Endothelial cell of umbilical vein (primary cell): ENCODE results near the gene CUX1. TPM values are rescaled to one million over a fixed set of nuclear protein-coding genes. Genes with fewer than 3 reads are reported as not detected.

Experiments
- Bru-seq: library from RNA; stranded (reverse); fragments of 400-500 nt; gene quantifications from one replicate; lab custom pipeline; 2021; lab: Mats Ljungman, UMichigan
- BruChase-seq, 2 experiments: library from RNA; stranded (reverse); fragments of 400-500 nt; gene quantifications; one replicate each; lab custom pipeline; 2021; lab: Mats Ljungman, UMichigan
- BruUV-seq: library from RNA; stranded (reverse); fragments of 400-500 nt; replicated peaks from 2 replicates; lab custom pipeline; 2021; lab: Mats Ljungman, UMichigan
- CTCF ChIA-PET: fragments of 300-600, 350-600 bp; sonication (Branson Sonifier 250); formaldehyde crosslinking; loops from one replicate; lab custom pipeline; 2021; ENCODE audit warnings: antibody characterized with exemption, inconsistent platforms; lab: Charles Lee
- POLR2A ChIA-PET: fragments of 300-600, 350-600 bp; sonication (Branson Sonifier 250); formaldehyde crosslinking; loops from one replicate; lab custom pipeline; 2021; ENCODE audit warnings: antibody characterized with exemption, inconsistent platforms; lab: Charles Lee
- DNase-seq: peaks from one replicate; pipeline ENCODE4 v3.0.0-alpha.2; 2011; ENCODE audit warnings: low read depth, low spot score
- FAIRE-seq: peaks from 2 replicates; lab custom pipeline; 2011; peaks lifted over from hg19 to GRCh38; lab: Jason Lieb, UNC
- H2AFZ ChIP-seq: 2 replicates; pipeline ENCODE4 v1.6.0; 2012; ENCODE audit warnings: low read depth, low read length, control low read depth, inconsistent platforms
- H3K27ac ChIP-seq: 2 replicates; pipeline ENCODE4 v1.5.1; 2011; ENCODE audit warnings: low read depth, mild to moderate bottlenecking, control low read depth, low read length, moderate library complexity; ENCODE audit not compliant: insufficient read depth
- H3K27me3 ChIP-seq, 2 experiments: 2 replicates each; pipeline versions ENCODE4 v1.6.0 to v1.6.1; 2011; ENCODE audit warnings: low read length in 2 of 2, mixed read lengths in 1 of 2; ENCODE audit not compliant: control insufficient read depth in 2 of 2, insufficient read depth in 2 of 2
- H3K36me3 ChIP-seq, 2 experiments: 2 replicates in 1 of 2; 3 replicates in 1 of 2; pipeline ENCODE4 v1.5.1; 2011; ENCODE audit warnings: low read length in 2 of 2, mild to moderate bottlenecking in 1 of 2, moderate library complexity in 1 of 2; ENCODE audit not compliant: control insufficient read depth in 2 of 2, insufficient read depth in 2 of 2; ENCODE audit errors: extremely low read depth in 1 of 2
- H3K4me1 ChIP-seq: 3 replicates; pipeline ENCODE4 v1.5.1; 2011; ENCODE audit warnings: mild to moderate bottlenecking, low read length; ENCODE audit not compliant: control insufficient read depth, insufficient read depth; ENCODE audit errors: extremely low read depth
- H3K4me2 ChIP-seq: 2 replicates; pipeline ENCODE4 v1.6.1; 2011; ENCODE audit warnings: low read length, control low read depth, mixed read lengths; ENCODE audit not compliant: insufficient read depth
- H3K4me3 ChIP-seq, 3 experiments: fragments of 200-600 bp in 1 of 3; sonication (generic), shearing (Covaris generic) in 1 of 3; replicated peaks in 1 of 3; 2 replicates each; pipeline ENCODE4 v1.5.1; 2011 to 2016; ENCODE audit warnings: control low read depth in 3 of 3, low read length in 3 of 3, mild to moderate bottlenecking in 2 of 3, inconsistent platforms in 1 of 3, low read depth in 1 of 3, moderate library complexity in 1 of 3; ENCODE audit not compliant: insufficient read depth in 1 of 3
- H3K79me2 ChIP-seq: 2 replicates; pipeline ENCODE4 v1.6.0; 2012; ENCODE audit warnings: low read length, inconsistent platforms; ENCODE audit not compliant: control insufficient read depth, insufficient read depth
- H3K9ac ChIP-seq: replicated peaks from 2 replicates; pipeline ENCODE3; 2011; ENCODE audit warnings: low read length, control low read depth; ENCODE audit not compliant: insufficient read depth; ENCODE audit errors: extremely low read depth
- H3K9me1 ChIP-seq: replicated peaks from 3 replicates; pipeline ENCODE4 v1.6.0; 2011; ENCODE audit warnings: mild to moderate bottlenecking, low read length; ENCODE audit not compliant: control insufficient read depth, insufficient read depth; ENCODE audit errors: extremely low read depth
- H3K9me3 ChIP-seq: replicated peaks from 2 replicates; pipeline ENCODE4 v1.5.1; 2012; ENCODE audit warnings: low read length, inconsistent platforms; ENCODE audit not compliant: control insufficient read depth, insufficient read depth
- H4K20me1 ChIP-seq: replicated peaks from 2 replicates; pipeline ENCODE3; 2011; ENCODE audit warnings: mild to moderate bottlenecking, low read length; ENCODE audit not compliant: control insufficient read depth, insufficient read depth; ENCODE audit errors: extremely low read depth
- EZH2 ChIP-seq: IDR thresholded peaks from 2 replicates; pipeline ENCODE4 v1.6.1; 2012; ENCODE audit warnings: borderline replicate concordance, low read depth, mild to moderate bottlenecking, moderate library complexity, low read length, inconsistent platforms; ENCODE audit not compliant: severe bottlenecking
- FOS ChIP-seq: IDR thresholded peaks from 2 replicates; pipeline ENCODE4 v1.6.1; 2011; ENCODE audit warnings: mild to moderate bottlenecking, low read length, moderate library complexity, borderline replicate concordance; ENCODE audit not compliant: insufficient read depth
- JUN ChIP-seq: IDR thresholded peaks from 2 replicates; pipeline ENCODE4 v1.6.1; 2011; ENCODE audit warnings: borderline replicate concordance, low read depth; ENCODE audit not compliant: insufficient read length, insufficient read depth
- dilution Hi-C: fragments of 300-500 bp; cut with MboI; formaldehyde crosslinking; loops from one replicate; pipeline ENCODE4 v1.15.0; 2019; ENCODE audit warnings: low sequenced_read_pairs; ENCODE audit not compliant: extremely low pct_ligation_motif_present
- intact Hi-C: fragments of 100-400 bp; cut with micrococcal nuclease; formaldehyde crosslinking; loops from one replicate; pipeline ENCODE4 v1.10.0; 2022
- long read RNA-seq: library from polyadenylated mRNA; stranded (forward); transcript quantifications from one replicate; pipeline ENCODE4 v2.0.0, GENCODE V29; 2021
- polyA minus RNA-seq, 3 experiments: library from RNA; depleted of rRNA, polyadenylated mRNA; stranded (reverse); fragments of >200 nt; gene quantifications; 1 replicate in 1 of 3; 2 replicates in 2 of 3; pipeline ENCODE4 v1.2.3, GENCODE V29; 2011
- polyA plus RNA-seq, 4 experiments: library from polyadenylated mRNA; depleted of rRNA in 3 of 4; stranded (reverse) in 3 of 4; unstranded in 1 of 4; fragments of >200 nt; gene quantifications; 2 replicates each; pipeline versions ENCODE4 v1.2.1 to v1.2.3, GENCODE V29; 2011 to 2012; ENCODE audit warnings: missing spikeins in 1 of 4
- total RNA-seq: library from RNA; stranded (reverse); gene quantifications from 2 replicates; pipeline ENCODE4 v1.2.3, GENCODE V29; 2021
- TF ChIP-seq, protein P1 (sequence below), 2 donors: IDR thresholded peaks; 1 replicate in 1 of 2; 2 replicates in 1 of 2; pipeline ENCODE4 v1.5.1; 2011; ENCODE audit warnings: low read length in 2 of 2, mild to moderate bottlenecking in 2 of 2, moderate library complexity in 2 of 2, control low read depth in 1 of 2, inconsistent platforms in 1 of 2, low read depth in 1 of 2; ENCODE audit not compliant: insufficient read depth in 1 of 2; ENCODE audit errors: extremely low read depth in 1 of 2
- TF ChIP-seq, protein P2 (sequence below): IDR thresholded peaks from 2 replicates; pipeline ENCODE4 v1.6.1; 2011; ENCODE audit not compliant: insufficient read depth, insufficient read length

CUX1 gene, protein sequence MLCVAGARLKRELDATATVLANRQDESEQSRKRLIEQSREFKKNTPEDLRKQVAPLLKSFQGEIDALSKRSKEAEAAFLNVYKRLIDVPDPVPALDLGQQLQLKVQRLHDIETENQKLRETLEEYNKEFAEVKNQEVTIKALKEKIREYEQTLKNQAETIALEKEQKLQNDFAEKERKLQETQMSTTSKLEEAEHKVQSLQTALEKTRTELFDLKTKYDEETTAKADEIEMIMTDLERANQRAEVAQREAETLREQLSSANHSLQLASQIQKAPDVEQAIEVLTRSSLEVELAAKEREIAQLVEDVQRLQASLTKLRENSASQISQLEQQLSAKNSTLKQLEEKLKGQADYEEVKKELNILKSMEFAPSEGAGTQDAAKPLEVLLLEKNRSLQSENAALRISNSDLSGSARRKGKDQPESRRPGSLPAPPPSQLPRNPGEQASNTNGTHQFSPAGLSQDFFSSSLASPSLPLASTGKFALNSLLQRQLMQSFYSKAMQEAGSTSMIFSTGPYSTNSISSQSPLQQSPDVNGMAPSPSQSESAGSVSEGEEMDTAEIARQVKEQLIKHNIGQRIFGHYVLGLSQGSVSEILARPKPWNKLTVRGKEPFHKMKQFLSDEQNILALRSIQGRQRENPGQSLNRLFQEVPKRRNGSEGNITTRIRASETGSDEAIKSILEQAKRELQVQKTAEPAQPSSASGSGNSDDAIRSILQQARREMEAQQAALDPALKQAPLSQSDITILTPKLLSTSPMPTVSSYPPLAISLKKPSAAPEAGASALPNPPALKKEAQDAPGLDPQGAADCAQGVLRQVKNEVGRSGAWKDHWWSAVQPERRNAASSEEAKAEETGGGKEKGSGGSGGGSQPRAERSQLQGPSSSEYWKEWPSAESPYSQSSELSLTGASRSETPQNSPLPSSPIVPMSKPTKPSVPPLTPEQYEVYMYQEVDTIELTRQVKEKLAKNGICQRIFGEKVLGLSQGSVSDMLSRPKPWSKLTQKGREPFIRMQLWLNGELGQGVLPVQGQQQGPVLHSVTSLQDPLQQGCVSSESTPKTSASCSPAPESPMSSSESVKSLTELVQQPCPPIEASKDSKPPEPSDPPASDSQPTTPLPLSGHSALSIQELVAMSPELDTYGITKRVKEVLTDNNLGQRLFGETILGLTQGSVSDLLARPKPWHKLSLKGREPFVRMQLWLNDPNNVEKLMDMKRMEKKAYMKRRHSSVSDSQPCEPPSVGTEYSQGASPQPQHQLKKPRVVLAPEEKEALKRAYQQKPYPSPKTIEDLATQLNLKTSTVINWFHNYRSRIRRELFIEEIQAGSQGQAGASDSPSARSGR (N-terminal part only)
- total RNA-seq: 45.0 and 49.8 TPM in 2 replicates
- 13.8 and 15.5 TPM in 2 replicates for polyA plus RNA-seq
- polyA plus RNA-seq (2011; cell fraction: cytosol; rRNA removed): 17.9 and 19.9 TPM in 2 replicates
- polyA plus RNA-seq (2011; cell fraction: nucleus; rRNA removed): 16.9 and 19.5 TPM in 2 replicates
- polyA plus RNA-seq (2012): 19.4 and 27.6 TPM in 2 replicates
- polyA minus RNA-seq: 23.4 and 25.3 TPM in 2 replicates
- polyA minus RNA-seq (2011; cell fraction: cytosol; rRNA and poly(A)+ RNA removed): 16.7 TPM
- 41.8 and 46.6 TPM in 2 replicates for polyA minus RNA-seq (2011; cell fraction: nucleus; rRNA and poly(A)+ RNA removed)
- percentile 68 among the genes with signal in this experiment for Bru-seq, nascent RNA
- percentile 73 among the genes with signal in this experiment for BruChase-seq, experiment 1, labeled RNA remaining after a 6-hour chase
- BruChase-seq, experiment 2, labeled RNA remaining after a 2-hour chase: percentile 68 among the genes with signal in this experiment
- long read RNA-seq, full-length matches to known transcripts: 9 of 64 reads
- long read RNA-seq, partial matches to known transcripts: 36 of 64 reads
- long read RNA-seq, other reads (novel, unspliced or antisense): 19 of 64 reads

DNA sequence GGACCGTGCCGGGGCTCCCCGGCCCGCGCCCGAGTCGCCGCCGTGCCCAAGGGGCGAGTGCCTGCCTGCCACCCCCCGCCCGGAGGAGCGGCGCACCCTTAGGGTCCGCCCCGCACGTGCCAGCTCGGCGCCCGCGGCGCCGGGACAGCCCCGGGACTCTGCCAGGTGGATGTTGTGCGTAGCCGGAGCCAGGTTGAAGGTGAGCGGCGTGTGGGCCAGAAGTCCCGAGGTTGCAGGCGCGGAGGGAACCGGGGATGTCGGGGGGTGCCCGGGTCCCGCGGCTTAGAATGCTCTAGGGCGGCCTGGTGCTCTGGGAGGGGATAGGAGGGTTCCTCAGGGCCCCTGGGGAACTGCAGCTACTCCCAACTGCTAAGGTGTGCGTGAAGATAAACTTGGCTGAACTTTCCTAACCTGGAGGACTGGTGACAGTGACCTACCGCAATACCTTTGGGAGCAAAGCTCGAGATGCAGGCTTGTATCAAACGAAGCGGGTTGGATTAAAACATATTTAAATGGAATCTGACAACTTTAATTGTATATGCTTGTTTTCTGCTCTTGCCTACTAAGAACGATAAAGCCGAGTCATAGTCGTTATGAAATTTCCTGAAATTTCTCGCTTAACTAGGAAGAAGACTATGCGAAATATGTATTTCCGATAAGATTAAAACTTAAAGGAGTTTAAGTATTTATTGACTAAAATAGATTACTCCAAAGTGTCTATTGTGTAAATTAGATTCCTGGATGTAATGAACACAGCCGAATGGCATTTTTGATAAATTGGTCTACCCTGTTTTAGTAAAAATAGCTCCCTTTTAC, at the start of gene CUX1:
Gene CUX1 (plus strand): TSS at position 156 of the 816 bp plus-strand sequence. CDS start 14 bp downstream, at position 170.
- TF ChIP-seq EZH2 (no peak), JUN (no peak), FOS (no peak)
- TF ChIP-seq, protein P1, sequence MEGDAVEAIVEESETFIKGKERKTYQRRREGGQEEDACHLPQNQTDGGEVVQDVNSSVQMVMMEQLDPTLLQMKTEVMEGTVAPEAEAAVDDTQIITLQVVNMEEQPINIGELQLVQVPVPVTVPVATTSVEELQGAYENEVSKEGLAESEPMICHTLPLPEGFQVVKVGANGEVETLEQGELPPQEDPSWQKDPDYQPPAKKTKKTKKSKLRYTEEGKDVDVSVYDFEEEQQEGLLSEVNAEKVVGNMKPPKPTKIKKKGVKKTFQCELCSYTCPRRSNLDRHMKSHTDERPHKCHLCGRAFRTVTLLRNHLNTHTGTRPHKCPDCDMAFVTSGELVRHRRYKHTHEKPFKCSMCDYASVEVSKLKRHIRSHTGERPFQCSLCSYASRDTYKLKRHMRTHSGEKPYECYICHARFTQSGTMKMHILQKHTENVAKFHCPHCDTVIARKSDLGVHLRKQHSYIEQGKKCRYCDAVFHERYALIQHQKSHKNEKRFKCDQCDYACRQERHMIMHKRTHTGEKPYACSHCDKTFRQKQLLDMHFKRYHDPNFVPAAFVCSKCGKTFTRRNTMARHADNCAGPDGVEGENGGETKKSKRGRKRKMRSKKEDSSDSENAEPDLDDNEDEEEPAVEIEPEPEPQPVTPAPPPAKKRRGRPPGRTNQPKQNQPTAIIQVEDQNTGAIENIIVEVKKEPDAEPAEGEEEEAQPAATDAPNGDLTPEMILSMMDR (IDR thresholded peaks at IDR 0.05; ENCODE audit: extremely low read depth in 1 of 2, insufficient read depth in 1 of 2, low read depth in 1 of 2, low read length in 2 of 2): no peak
- TF ChIP-seq, protein P2, sequence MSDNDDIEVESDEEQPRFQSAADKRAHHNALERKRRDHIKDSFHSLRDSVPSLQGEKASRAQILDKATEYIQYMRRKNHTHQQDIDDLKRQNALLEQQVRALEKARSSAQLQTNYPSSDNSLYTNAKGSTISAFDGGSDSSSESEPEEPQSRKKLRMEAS: no peak
- no peaks in the 10 kb centered on the region for H3K27me3 ChIP-seq
- ChIA-PET POLR2A (interaction anchor here (0.6 kb wide), 1 partner anchor 70 kb away, joined by 6 read pairs; no protein-coding TSS in a partner anchor), CTCF (interaction anchor here (0.7 to 1.4 kb wide), 5 partner anchors 13 to 413 kb away, joined by 3 to 4 read pairs (median 3); no protein-coding TSS in a partner anchor)
- peak within 1 kb of the TSS; percentile 62 for H3K9ac ChIP-seq
- peaks cover 18% of the 10 kb centered on the region for H4K20me1 ChIP-seq
- DNase-seq: peak; percentile 33
- H2AFZ ChIP-seq: no peak within 1 kb of the TSS
- H3K36me3 ChIP-seq: no peaks in the 10 kb centered on the region
- H3K79me2 ChIP-seq: peaks cover 30% of the 10 kb centered on the region
- dilution Hi-C loops: no loop called here
- H3K4me1 ChIP-seq: peaks cover 14% of the 10 kb centered on the region
- FAIRE-seq: no peak
- H3K9me3 ChIP-seq: no peaks in the 10 kb centered on the region
- no TSS peak for BruUV-seq
- intact Hi-C loops: loop anchor here (5.0 to 10.0 kb wide), 3 partner anchors 273 to 405 kb away; no protein-coding TSS in a partner anchor
- no peak within 1 kb of the TSS for H3K27ac ChIP-seq
- H3K4me3 ChIP-seq: peak within 1 kb of the TSS; percentile 57 to 87 (median 82)
- H3K4me2 ChIP-seq: peak within 1 kb of the TSS; percentile 79
- H3K9me1 ChIP-seq: no peaks in the 10 kb centered on the region
